Lower leg skin (tissue), 3 donors: ENCODE results near the gene PNRC1.
"Not testable (repeated sequence)": the region's sequence is repeated elsewhere in the genome, so short reads cannot be mapped to it uniquely, and the experiment has no call there.

ENCODE experiments used
- POLR2A ChIP-seq, 2 donors: fragments of 450-650 bp; IDR thresholded peaks; one replicate each; pipeline ENCODE4 v1.6.1; 2016 to 2017; ENCODE audit warnings: antibody characterized with exemption in 2 of 2, mild to moderate bottlenecking in 1 of 2, moderate library complexity in 1 of 2
- TF ChIP-seq, protein P1 (sequence below), 3 donors: fragments of 450-650 bp; IDR thresholded peaks; one replicate each; pipeline ENCODE4 v1.5.1; 2016; ENCODE audit warnings: antibody characterized with exemption in 3 of 3, mild to moderate bottlenecking in 3 of 3, moderate library complexity in 2 of 3

DNA sequence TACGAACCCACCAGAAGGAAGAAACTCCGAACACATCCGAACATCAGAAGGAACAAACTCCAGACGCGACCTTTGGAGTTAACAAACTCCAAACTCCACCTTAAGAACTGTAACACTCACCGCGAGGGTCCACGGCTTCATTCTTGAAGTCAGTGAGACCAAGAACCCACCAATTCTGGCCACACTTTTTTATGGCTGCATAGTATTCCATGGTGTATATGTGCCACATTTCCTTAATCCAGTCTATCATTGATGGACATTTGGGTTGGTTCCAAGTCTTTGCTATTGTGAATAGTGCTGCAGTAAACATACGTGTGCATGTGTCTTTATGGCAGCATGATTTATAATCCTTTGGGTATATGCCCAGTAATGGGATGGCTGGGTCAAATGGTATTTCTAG is 14.4 kb upstream of the PNRC1 start:
- TF ChIP-seq POLR2A (IDR thresholded peaks at IDR 0.05): not testable (repeated sequence)
- TF ChIP-seq, protein P1, sequence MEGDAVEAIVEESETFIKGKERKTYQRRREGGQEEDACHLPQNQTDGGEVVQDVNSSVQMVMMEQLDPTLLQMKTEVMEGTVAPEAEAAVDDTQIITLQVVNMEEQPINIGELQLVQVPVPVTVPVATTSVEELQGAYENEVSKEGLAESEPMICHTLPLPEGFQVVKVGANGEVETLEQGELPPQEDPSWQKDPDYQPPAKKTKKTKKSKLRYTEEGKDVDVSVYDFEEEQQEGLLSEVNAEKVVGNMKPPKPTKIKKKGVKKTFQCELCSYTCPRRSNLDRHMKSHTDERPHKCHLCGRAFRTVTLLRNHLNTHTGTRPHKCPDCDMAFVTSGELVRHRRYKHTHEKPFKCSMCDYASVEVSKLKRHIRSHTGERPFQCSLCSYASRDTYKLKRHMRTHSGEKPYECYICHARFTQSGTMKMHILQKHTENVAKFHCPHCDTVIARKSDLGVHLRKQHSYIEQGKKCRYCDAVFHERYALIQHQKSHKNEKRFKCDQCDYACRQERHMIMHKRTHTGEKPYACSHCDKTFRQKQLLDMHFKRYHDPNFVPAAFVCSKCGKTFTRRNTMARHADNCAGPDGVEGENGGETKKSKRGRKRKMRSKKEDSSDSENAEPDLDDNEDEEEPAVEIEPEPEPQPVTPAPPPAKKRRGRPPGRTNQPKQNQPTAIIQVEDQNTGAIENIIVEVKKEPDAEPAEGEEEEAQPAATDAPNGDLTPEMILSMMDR (IDR thresholded peaks at IDR 0.05): not testable (repeated sequence)
